ENCODE results near the gene GALNT2. TPM values are rescaled to one million over a fixed set of nuclear protein-coding genes. Genes with fewer than 3 reads are reported as not detected.

GALNT2 gene
- 65.0 and 74.8 TPM in 2 replicates for total RNA-seq

DNA sequence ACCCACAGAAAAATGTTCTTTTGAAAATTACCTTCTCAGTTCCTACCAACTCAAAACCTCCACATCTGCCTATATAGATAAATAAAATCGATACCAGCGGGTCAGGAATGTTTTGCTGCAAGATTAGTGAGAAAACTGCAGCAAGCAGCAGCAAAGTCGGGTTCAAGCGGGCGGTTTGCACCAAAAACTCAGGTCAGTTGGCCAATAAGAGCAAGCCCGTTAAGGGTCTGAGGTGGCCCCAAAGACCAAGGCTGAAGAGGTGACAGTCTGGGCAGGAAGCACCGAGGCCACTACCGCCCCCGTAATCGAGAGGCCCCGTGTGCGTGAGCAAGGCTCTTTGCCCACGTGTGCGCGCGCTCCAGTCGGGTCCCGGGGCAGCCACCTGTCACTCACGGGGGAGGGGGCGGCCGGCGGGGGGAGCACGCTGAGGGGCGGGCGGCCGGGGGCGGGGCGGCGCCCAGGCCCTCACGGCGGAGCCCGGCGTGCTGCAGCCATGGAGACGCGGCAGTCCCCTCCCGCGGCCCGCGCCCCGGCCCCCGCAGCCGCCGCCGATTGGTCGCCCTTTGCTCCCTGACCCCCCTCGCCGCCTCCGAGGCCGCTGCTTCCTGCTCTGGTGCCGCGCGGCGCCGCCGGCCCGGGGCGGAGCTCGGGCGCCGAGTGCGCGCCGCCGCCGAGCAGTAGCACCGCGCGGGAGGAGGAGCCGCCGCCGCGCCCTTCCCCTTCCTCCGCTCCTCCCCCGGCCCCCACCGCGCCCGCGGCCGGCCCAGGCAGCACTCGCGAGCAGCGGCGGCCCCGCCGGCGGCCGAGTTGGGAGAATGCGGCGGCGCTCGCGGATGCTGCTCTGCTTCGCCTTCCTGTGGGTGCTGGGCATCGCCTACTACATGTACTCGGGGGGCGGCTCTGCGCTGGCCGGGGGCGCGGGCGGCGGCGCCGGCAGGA is at the start of gene GALNT2:
Gene GALNT2, plus strand, starts transcription at position 773 of the 939 bp plus-strand sequence. Its CDS starts 43 bp downstream, at position 816.

